K562 (cell line): ENCODE measurements around the gene OTUB2. TPM values are rescaled to one million over a fixed set of nuclear protein-coding genes. Genes with fewer than 3 reads are reported as not detected.

Source experiments
- ATAC-seq: fragments of 200-7000 bp; cut with Tn5 transposase; 3 replicates; pipeline ENCODE4 v1.9.1; 2020; ENCODE audit warnings: moderate library complexity
- BruUV-seq: library from RNA; stranded (reverse); fragments of 400-500 nt; replicated peaks from 2 replicates; lab custom pipeline; 2021; lab: Mats Ljungman, UMichigan
- CTCF ChIA-PET: fragments of 300-600 bp; formaldehyde crosslinking; extraction: SDS; loops from one replicate; lab custom pipeline; 2021; ENCODE audit warnings: low intra/inter-chr PET ratio; lab: Yijun Ruan, JAX
- POLR2A ChIA-PET: fragments of 300-600, 350-650 bp; sonication (Branson Sonifier 250); formaldehyde crosslinking; extraction: SDS; loops from one replicate; lab custom pipeline; 2021; ENCODE audit warnings: antibody characterized with exemption, inconsistent platforms; lab: Yijun Ruan, JAX
- DNase-seq, 4 experiments: peaks; one replicate each; pipeline versions ENCODE4 v3.0.0 to v3.0.0-alpha.2; 2011 to 2018; ENCODE audit warnings: low spot score in 3 of 4, mixed read lengths in 3 of 4; ENCODE audit errors: extremely low read depth in 1 of 4
- FAIRE-seq: peaks from 2 replicates; lab custom pipeline; 2011; peaks lifted over from hg19 to GRCh38; lab: Jason Lieb, UNC
- H2AFZ ChIP-seq: 2 replicates; pipeline ENCODE4 v1.6.0; 2011; ENCODE audit warnings: low read depth, low read length, control low read depth, inconsistent platforms
- H3K27ac ChIP-seq: fragments of 200-600 bp; 3 replicates; pipeline ENCODE4 v1.8.0; 2011; ENCODE audit warnings: low read depth, mild to moderate bottlenecking, control low read depth, inconsistent platforms, low read length, moderate library complexity, mixed read lengths; ENCODE audit errors: extremely low read depth
- H3K27me3 ChIP-seq, 2 experiments: fragments of 300-600 bp in 1 of 2; 2 replicates in 1 of 2; 3 replicates in 1 of 2; pipeline versions ENCODE4 v1.6.0 to v1.8.0; 2011; ENCODE audit warnings: inconsistent platforms in 2 of 2, low read length in 2 of 2, mild to moderate bottlenecking in 1 of 2, mixed read lengths in 1 of 2, moderate library complexity in 1 of 2; ENCODE audit not compliant: control insufficient read depth in 2 of 2, insufficient read depth in 2 of 2
- H3K36me3 ChIP-seq: fragments of 300-600 bp; 3 replicates; pipeline ENCODE4 v1.8.0; 2011; ENCODE audit warnings: mild to moderate bottlenecking, low read length, inconsistent platforms; ENCODE audit not compliant: control insufficient read depth, insufficient read depth
- H3K4me1 ChIP-seq, 2 experiments: fragments of 200-600 bp in 1 of 2; replicated peaks in 1 of 2; 2 replicates in 1 of 2; 3 replicates in 1 of 2; pipeline versions ENCODE4 v1.5.1 to v1.8.0; 2011; ENCODE audit warnings: inconsistent platforms in 2 of 2, low read length in 2 of 2, mild to moderate bottlenecking in 1 of 2, mixed read lengths in 1 of 2, moderate library complexity in 1 of 2; ENCODE audit not compliant: control insufficient read depth in 2 of 2, insufficient read depth in 2 of 2
- H3K4me2 ChIP-seq: 2 replicates; pipeline ENCODE4 v1.6.1; 2011; ENCODE audit warnings: low read length, control low read depth, inconsistent platforms, mixed read lengths; ENCODE audit not compliant: insufficient read depth
- H3K4me3 ChIP-seq: fragments of 200-600 bp; sonication (generic), shearing (Covaris generic); 2 replicates; pipeline ENCODE4 v1.5.1; 2016; ENCODE audit warnings: control low read depth, inconsistent platforms
- H3K79me2 ChIP-seq: fragments of 200-600 bp; 3 replicates; pipeline ENCODE4 v1.8.0; 2011; ENCODE audit warnings: low read length, inconsistent platforms; ENCODE audit not compliant: control insufficient read depth, insufficient read depth
- H3K9ac ChIP-seq, 2 experiments: 2 replicates each; pipeline versions ENCODE4 v1.6.0 to v1.6.1; 2011; ENCODE audit warnings: low read depth in 2 of 2, low read length in 2 of 2, control low read depth in 1 of 2, inconsistent platforms in 1 of 2, mild to moderate bottlenecking in 1 of 2, mixed read lengths in 1 of 2; ENCODE audit not compliant: insufficient read depth in 1 of 2
- H3K9me1 ChIP-seq: one replicate; pipeline ENCODE4 v1.6.0; 2011; ENCODE audit warnings: inconsistent platforms, mild to moderate bottlenecking, low read length, moderate library complexity; ENCODE audit not compliant: control insufficient read depth, insufficient read depth
- H3K9me3 ChIP-seq: replicated peaks from 2 replicates; pipeline ENCODE4 v1.5.1; 2011; ENCODE audit warnings: low read depth, low read length, inconsistent platforms; ENCODE audit not compliant: control insufficient read depth, insufficient read depth
- H4K20me1 ChIP-seq: replicated peaks from 2 replicates; pipeline ENCODE4 v1.6.1; 2011; ENCODE audit warnings: low read length, inconsistent platforms, mixed read lengths; ENCODE audit not compliant: control insufficient read depth, insufficient read depth
- ARID1B ChIP-seq: fragments of 450-650 bp; IDR thresholded peaks from 2 replicates; pipeline ENCODE4 v1.6.1; 2016; ENCODE audit warnings: antibody characterized with exemption, mild to moderate bottlenecking, inconsistent platforms
- CHD2 ChIP-seq: IDR thresholded peaks from 2 replicates; pipeline ENCODE4 v1.6.1; 2011; ENCODE audit warnings: low read depth, low read length
- ETV1 ChIP-seq: fragments of 450-650 bp; conservative IDR thresholded peaks from 2 replicates; pipeline ENCODE4 v1.6.1; 2016; ENCODE audit warnings: missing genetic modification characterization, control low read depth, low read depth, missing compliant biosample characterization
- HNRNPLL ChIP-seq: fragments of 200-400 bp; formaldehyde crosslinking; IDR thresholded peaks from 2 replicates; pipeline ENCODE4 v1.6.1; 2017; ENCODE audit warnings: low read length, low read depth, mild to moderate bottlenecking; ENCODE audit not compliant: poor library complexity, severe bottlenecking
- NFYB ChIP-seq: IDR thresholded peaks from 2 replicates; pipeline ENCODE4 v1.6.1; 2011; ENCODE audit warnings: mild to moderate bottlenecking, moderate library complexity; ENCODE audit not compliant: insufficient read length; ENCODE audit errors: extremely low read depth
- ZBTB40 ChIP-seq, 2 experiments: fragments of 450-650 bp in 1 of 2; sonication (generic) in 1 of 2; formaldehyde crosslinking in 1 of 2; IDR thresholded peaks; 2 replicates each; pipeline versions ENCODE4 v1.7.1 to v1.9.0; 2016 to 2022; ENCODE audit warnings: inconsistent platforms in 1 of 2, mild to moderate bottlenecking in 1 of 2, missing genetic modification reagents in 1 of 2
- ZNF512 ChIP-seq: IDR thresholded peaks from 2 replicates; pipeline ENCODE4 v1.6.1; 2016; ENCODE audit warnings: missing genetic modification characterization, missing compliant biosample characterization
- WGBS: fragments of 100-300 bp; shearing (Covaris generic); methylation state at CpG from one replicate; pipeline ENCODE4 v1.1.6; 2016; ENCODE audit warnings: low coverage, mixed read lengths; ENCODE audit not compliant: insufficient coverage; ENCODE audit errors: missing lambda C conversion rate; 5-methylcytosine and 5-hydroxymethylcytosine counted together
- in situ Hi-C: fragments of 300-500 bp; cut with MboI; formaldehyde crosslinking; loops from 4 replicates; pipeline ENCODE4 v1.15.0; 2018; ENCODE audit warnings: inconsistent platforms, mixed read lengths
- intact Hi-C: fragments of 100-400 bp; cut with micrococcal nuclease; formaldehyde crosslinking; loops from 2 replicates; pipeline ENCODE4 v1.14.2; 2022
- polyA plus RNA-seq, 8 experiments: library from polyadenylated mRNA; depleted of rRNA in 4 of 8; stranded (reverse) in 5 of 8; unstranded in 3 of 8; fragments of >200 nt; fragmentation: Nextera tagmentation in 2 of 8; fragmentation: Illumina TruSeq in 1 of 8; extraction: Ambion mirVana in 2 of 8; extraction: Trizol in 1 of 8; gene quantifications; 2 replicates each; pipeline versions ENCODE4 v1.2.1 to v1.2.3, GENCODE V29; 2011 to 2014; ENCODE audit warnings: inconsistent platforms in 1 of 8, missing spikeins in 1 of 8
- total RNA-seq, 7 experiments: library from RNA; depleted of rRNA in 6 of 7; stranded (reverse); fragments of >200 nt in 6 of 7; fragmentation: Illumina TruSeq in 2 of 7; extraction: Trizol in 2 of 7; gene quantifications; 2 replicates each; pipeline versions ENCODE4 v1.2.1 to v1.2.3, GENCODE V29; 2011 to 2021; ENCODE audit warnings: low replicate concordance in 1 of 7

OTUB2 gene
- total and polyA plus RNA-seq, 9 of the 15 experiments (the other 6 are each of a cell fraction or from before 2014, with no cell fraction given): 0.01 to 0.31 (median 0.11) TPM

- TF ChIP-seq NFYB: peak; percentile 66
These were observed 54.7 kb downstream of the OTUB2 start, which contains the start of the genes DDX24 and IFI27L1 (continued) for GRCh38 chr14:94080621-94081385.

DNA sequence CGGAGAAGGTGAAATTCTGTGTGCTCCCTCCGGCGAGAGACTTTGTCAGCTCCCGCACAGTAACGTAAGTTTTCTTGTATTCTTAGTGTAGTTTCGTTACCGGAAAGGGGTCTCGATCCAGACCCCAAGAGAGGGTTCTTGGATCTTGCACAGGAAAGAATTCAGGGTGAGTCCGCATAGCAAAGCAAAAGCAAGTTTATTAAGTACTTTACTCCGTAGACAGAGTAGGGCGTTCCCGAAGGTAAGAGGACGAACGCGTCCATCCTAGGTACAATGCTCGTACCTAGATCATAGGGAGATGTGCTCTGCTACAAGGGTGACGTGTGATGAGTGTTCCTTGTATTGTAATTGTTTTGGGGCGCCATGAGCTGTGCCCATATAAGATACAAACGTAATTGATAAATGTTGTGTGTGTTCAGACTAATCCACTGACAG is 55.3 kb downstream of the OTUB2 start:
- BruUV-seq: no TSS peak
- TF ChIP-seq CHD2 (0 out of 2 replicates have a peak, but pooled peaks have one; percentile 5), ZNF512 (tag) (no peak), ETV1 (0 out of 2 replicates have a peak, but pooled peaks have one; percentile 20), ZBTB40 (IDR thresholded peaks at IDR 0.05) (0 out of 2 replicates have a peak, but pooled peaks have one; percentile 2), ZBTB40 (CRISPR knock-in tag; IDR thresholded peaks at IDR 0.05) (no peak), HNRNPLL (peak; percentile 52), ARID1B (no peak)

More for the DNA sequence above, 55.3 kb downstream of the OTUB2 start:
- POLR2A ChIA-PET: interaction anchor here (0.6 to 1.0 kb wide), 4 partner anchors 23 to 77 kb away, joined by 3 to 4 read pairs (median 4); partner anchors contain the start of gene IFI27
- Histone ChIP-seq H3K79me2 (peaks cover 81% of the 10 kb centered on the region), H2AFZ (peak overlapping the region; percentile 64), H3K4me2 (peak overlapping the region; percentile 92), H3K9me1 (no peaks in the 10 kb centered on the region), H3K9me3 (no peaks in the 10 kb centered on the region; the same call in 1 of the 2 replicates), H4K20me1 (peaks cover 9% of the 10 kb centered on the region), H3K27ac (peak overlapping the region; percentile 81), H3K27me3 (no peaks in the 10 kb centered on the region), H3K4me1 (peaks cover 8 to 22% of the 10 kb centered on the region in 2 experiments; a peak in 4 of 5 replicates), H3K36me3 (peaks cover 28% of the 10 kb centered on the region), H3K9ac (peak overlapping the region; percentile 85 to 95), H3K4me3 (peak overlapping the region; percentile 88)
- DNase-seq (no peak), FAIRE-seq (no peak), ATAC-seq (peak; percentile 12; the same call in 1 of the 3 replicates)
- 0% methylated on average over 18 of the region's 19 CpGs for WGBS
- in situ Hi-C loops (no loop called here), intact Hi-C loops (no loop called here)
- CTCF ChIA-PET: interaction anchor here (0.7 kb wide), 1 partner anchor 66 kb away, joined by 5 read pairs; no protein-coding TSS in a partner anchor
